Gastroesophageal sphincter (tissue), 3 donors: ENCODE results near the gene GRHPR.

Experiments used
- EP300 ChIP-seq: sonication (generic); formaldehyde crosslinking; IDR thresholded peaks from one replicate; pipeline ENCODE4 v1.6.1; 2017; ENCODE audit warnings: antibody characterized with exemption, mild to moderate bottlenecking
- POLR2A ChIP-seq, 2 donors: fragments of 450-650 bp; IDR thresholded peaks; one replicate each; pipeline ENCODE4 v1.6.1; 2017; ENCODE audit warnings: antibody characterized with exemption in 2 of 2, mild to moderate bottlenecking in 2 of 2, moderate library complexity in 1 of 2
- POLR2AphosphoS5 ChIP-seq: sonication (generic); formaldehyde crosslinking; IDR thresholded peaks from one replicate; pipeline ENCODE4 v1.6.1; 2017; ENCODE audit warnings: antibody characterized with exemption
- TF ChIP-seq, protein P1 (sequence below), 4 experiments: fragments of 200-600 bp in 2 of 4; fragments of 450-650 bp in 2 of 4; sonication (generic) in 1 of 4; IDR thresholded peaks; one replicate each; pipeline ENCODE4 v1.5.1; 2017 to 2019; ENCODE audit warnings: antibody characterized with exemption in 4 of 4, mild to moderate bottlenecking in 2 of 4, moderate library complexity in 2 of 4

DNA sequence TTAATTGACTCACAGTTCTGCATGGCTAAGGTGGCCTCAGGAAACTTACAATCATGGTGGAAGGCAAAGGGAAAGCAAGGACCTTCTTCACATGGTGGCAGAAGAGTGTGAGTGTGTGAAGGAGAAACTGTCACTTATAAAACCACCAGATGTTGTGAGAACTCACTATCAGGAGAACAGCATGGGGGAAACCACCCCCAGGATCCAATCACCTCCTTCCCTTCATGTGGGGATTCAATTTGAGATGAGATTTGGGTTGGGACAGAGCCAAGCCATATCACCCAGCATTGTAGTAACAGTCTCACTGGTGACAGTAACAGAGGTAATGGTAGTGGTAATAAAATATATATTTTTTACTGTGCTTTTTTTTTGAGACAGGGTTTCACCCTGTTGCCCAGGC, 24.6 kb downstream of the GRHPR start:
- TF ChIP-seq, protein P1, sequence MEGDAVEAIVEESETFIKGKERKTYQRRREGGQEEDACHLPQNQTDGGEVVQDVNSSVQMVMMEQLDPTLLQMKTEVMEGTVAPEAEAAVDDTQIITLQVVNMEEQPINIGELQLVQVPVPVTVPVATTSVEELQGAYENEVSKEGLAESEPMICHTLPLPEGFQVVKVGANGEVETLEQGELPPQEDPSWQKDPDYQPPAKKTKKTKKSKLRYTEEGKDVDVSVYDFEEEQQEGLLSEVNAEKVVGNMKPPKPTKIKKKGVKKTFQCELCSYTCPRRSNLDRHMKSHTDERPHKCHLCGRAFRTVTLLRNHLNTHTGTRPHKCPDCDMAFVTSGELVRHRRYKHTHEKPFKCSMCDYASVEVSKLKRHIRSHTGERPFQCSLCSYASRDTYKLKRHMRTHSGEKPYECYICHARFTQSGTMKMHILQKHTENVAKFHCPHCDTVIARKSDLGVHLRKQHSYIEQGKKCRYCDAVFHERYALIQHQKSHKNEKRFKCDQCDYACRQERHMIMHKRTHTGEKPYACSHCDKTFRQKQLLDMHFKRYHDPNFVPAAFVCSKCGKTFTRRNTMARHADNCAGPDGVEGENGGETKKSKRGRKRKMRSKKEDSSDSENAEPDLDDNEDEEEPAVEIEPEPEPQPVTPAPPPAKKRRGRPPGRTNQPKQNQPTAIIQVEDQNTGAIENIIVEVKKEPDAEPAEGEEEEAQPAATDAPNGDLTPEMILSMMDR (IDR thresholded peaks at IDR 0.05): no peak
- TF ChIP-seq EP300: no peak
- TF ChIP-seq POLR2AphosphoS5: no peak
- no peak for TF ChIP-seq POLR2A (IDR thresholded peaks at IDR 0.05)
